Stimulated activated CD4-positive, alpha-beta T cell treated with anti-CD3 and anti-CD28 coated beads, Interleukin-12 subunit alpha, Interleukin-12 subunit beta, amount 100 ng/mL, for 4 hours (primary cell): ENCODE measurements around the gene DYNLT5.
"Not testable (repeated sequence)": the region's sequence is repeated elsewhere in the genome, so short reads cannot be mapped to it uniquely, and the experiment has no call there.

Source experiments
- DNase-seq: peaks from one replicate; pipeline ENCODE4 v3.0.0-alpha.2; 2020

The DYNLT5 gene, protein sequence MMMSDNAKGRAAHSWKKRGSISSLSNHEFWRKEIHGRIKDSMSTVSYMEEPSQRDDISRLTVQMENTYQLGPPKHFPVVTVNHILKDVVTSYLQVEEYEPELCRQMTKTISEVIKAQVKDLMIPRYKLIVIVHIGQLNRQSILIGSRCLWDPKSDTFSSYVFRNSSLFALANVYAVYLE

GRCh38 chr1:66752000-66752592 lies at the start of gene DYNLT5:
Gene DYNLT5, plus strand, starts transcription at chr1:66752459. Its CDS starts 2,200 bp downstream, at chr1:66754659.
- DNase-seq = no peak

DNA sequence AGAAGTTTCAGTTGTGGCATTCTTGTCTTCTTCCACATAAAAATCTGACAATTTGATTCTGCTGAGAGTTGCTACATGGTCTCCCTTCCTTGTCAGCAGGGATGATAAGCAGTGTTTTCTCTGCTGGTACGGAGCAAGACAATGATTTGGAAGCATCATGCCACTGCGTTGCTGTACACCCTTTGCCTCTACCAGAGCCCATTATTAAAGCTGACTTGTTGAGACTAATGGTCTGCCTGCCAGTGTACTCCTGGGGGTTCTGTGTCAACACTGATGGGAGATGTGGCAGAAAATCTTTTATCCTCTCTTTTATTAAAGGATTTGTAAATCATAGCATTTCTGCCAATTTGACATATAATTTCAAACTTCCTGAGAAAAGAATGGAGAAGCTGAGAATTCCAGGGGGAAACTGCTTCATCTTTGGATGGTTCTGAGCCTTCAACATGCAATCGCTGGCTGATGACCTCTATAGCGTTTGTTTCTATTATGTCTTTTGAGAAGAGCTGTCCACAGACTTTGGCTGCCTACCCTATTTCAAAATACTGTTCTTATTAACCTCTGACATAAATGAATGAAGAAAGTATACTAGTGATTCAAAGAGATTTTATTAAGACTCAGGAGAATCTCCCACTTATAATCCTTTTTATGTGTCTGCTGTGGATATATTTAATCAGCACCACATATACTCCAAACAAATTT lies 47.9 kb upstream of the DYNLT5 start:
- no peak for DNase-seq

DNA sequence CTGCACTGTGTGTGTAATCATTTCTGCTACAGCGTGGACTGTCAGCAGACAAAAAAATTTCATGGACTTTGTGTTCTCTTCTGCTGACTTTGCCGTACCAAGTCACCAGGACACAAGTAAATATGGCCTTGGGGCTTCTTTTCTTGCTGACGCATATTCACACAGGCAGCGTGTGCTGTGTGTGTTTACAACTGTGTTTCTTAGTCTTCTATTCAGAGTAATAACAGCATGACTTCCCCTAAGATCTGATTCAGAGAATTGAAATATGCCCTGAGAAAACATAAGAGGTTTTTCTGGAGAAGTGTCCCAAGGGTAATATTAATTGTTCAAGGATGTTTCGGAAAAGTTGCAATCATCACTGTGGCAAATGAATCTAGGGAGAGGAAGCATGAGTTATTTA lies 47.1 kb upstream of the DYNLT5 start:
- DNase-seq = no peak

DNA sequence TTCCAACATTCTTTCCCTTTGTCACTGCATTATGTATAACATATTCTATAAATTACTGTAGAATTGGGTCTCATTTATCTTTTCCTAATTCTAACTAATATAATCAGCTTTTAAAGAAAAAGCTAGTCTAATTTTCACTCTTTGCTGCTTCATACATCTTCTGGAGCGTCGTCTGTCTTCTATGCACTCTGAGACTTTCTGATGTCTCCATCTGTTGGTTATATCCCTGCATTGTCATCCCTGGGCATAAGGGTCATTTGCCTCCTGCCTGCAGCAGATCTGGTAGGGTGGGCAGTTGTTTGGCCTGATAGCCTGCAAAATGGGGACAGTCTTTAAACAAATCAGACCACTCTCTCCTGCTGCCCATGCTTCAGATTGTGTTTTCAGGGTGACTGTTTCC lies 40.8 kb upstream of the DYNLT5 start:
- DNase-seq = no peak

DNA sequence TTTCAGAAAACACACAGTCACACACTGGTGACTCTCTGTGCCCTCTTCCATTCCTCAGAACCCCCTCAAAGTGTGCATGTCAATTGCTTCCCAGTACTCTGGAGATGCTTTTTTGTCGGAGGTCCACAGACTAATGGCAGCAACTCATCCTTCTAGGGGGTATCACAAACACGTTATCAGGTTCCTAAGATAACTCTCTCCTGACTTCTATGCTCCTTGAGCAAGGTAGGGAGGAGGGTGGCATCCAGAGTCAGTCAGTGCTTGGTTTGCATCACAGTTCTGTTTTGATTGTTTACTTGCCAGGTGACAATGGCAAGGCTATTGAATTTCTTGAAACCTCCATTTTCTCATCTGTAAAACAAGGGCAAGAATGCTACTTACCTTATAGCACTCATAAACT lies 39.4 kb upstream of the DYNLT5 start:
- DNase-seq = no peak

DNA sequence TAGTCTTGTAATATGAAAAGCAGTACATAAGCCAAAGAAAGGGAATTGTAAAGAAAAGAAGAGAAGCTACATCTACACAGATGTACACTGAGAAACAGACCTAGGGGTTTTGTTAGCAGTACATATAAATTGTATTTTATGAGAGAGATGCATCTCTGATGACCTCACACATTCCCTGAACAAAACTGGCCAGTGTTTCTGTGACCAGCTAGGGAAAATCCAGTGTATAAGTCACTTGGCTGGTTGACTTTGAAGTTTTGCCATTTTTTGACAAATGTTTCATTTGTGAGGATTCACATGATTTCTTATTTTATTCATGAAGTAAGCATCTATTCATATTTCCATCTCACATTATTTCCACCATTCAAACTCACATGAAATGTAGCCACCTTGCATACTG lies 28.3 kb upstream of the DYNLT5 start:
- DNase-seq = no peak

DNA sequence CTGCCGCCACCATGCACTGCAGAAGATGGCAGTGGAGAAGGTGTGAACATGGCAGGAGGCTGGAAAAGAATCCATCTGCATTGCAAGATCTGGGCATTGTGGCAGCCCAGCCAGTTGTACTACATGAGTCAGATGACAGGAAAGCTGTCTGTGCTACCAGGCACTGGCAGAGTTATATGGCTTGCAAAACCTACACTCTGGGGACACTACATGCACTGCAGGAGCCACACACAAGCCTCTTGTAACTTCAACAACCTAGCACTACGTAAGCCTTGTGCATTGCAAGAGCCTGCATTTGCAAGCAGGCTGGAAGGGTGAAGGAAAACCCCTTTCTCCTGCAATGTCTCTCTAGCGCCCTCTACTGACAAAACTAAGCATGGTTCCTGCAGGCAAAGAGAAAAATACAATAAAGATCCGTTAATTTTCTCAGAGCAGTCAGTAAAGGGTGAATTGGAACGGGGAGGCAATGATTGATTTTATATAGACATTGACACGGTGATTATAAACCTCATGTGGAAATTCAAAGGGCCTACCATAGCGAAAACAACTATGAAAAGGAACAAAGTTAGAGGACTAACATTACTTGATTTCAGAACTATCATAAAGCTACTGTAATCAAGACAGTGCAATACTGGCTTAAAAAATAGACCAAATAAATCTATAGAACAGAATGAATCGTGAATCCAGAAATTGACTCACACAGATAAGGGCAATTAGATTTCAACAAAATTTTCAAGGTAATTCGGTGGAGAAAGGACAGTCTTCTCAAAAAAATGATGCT lies 26.2 kb upstream of the DYNLT5 start:
- DNase-seq = peak; percentile 11

DNA sequence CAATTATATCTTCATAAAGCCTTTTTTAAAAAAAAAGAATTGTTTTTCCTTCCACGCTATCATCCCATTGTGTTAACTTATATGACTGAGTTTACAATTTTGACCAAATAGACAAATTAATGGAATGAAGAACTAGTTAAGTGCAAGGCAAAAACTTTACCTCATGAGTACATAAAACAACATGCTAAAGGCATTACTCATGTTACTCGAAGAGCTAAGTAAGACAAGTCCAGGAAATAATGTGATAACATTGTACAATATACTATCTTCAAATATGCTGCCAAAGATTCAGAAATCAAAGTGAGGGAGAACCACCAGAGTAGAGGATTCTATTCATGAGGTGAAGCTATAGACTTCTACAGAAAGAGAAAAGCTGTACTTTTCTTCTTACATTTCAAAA lies 24.2 kb upstream of the DYNLT5 start:
- no peak for DNase-seq

DNA sequence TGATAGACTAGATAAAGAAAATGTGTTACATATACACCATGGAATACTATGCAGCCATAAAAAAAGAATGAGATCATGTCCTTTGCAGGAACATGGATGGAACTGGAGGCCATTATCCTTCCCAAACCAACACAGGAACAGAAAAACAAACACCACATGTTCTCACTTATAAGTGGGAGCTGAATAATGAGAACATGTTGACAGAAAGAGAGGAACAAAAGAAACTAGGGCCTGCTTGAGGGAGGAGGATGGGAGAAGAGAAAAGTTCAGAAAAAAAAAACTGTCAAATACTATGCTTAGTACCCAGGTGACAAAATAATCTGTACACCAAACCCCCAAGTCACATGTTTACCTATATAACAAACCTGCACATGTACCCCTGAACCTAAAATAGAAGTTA lies 23.5 kb upstream of the DYNLT5 start:
- not testable (repeated sequence) for DNase-seq

- no peak for DNase-seq
These were observed 23.1 kb upstream of the DYNLT5 start for GRCh38 chr1:66729119-66729518.

DNA sequence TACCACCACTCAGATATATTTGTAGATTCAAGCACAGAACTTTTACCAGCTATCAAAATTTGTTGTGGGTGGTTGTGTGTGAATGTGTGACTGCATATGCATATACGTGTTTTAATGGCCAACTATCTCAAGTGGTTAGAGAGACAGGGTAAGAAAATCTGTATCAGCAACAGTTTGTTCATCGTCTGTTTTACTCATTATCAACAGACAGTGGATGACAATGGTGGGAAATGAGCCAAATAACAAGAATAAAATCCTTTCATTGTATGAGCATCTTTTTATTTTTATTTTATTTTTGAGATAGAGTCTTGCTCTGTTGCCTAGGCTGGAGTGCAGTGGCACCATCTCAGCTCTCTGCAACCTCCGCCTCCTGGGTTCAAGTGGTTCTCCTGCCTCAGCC lies 22.7 kb upstream of the DYNLT5 start:
- no peak for DNase-seq

- no peak for DNase-seq
These were observed 21.8 kb upstream of the DYNLT5 start for GRCh38 chr1:66730462-66730861.

GRCh38 chr1:66731170-66731865 lies 20.9 kb upstream of the DYNLT5 start:
- DNase-seq = no peak

- no peak for DNase-seq
These were observed 19.7 kb upstream of the DYNLT5 start for GRCh38 chr1:66732407-66733166.

- no peak for DNase-seq
These were observed 18.8 kb upstream of the DYNLT5 start for GRCh38 chr1:66733348-66734017.

GRCh38 chr1:66734531-66734930 lies 17.7 kb upstream of the DYNLT5 start:
- not testable (repeated sequence) for DNase-seq

GRCh38 chr1:66737836-66738235 lies 14.4 kb upstream of the DYNLT5 start:
- no peak for DNase-seq

DNA sequence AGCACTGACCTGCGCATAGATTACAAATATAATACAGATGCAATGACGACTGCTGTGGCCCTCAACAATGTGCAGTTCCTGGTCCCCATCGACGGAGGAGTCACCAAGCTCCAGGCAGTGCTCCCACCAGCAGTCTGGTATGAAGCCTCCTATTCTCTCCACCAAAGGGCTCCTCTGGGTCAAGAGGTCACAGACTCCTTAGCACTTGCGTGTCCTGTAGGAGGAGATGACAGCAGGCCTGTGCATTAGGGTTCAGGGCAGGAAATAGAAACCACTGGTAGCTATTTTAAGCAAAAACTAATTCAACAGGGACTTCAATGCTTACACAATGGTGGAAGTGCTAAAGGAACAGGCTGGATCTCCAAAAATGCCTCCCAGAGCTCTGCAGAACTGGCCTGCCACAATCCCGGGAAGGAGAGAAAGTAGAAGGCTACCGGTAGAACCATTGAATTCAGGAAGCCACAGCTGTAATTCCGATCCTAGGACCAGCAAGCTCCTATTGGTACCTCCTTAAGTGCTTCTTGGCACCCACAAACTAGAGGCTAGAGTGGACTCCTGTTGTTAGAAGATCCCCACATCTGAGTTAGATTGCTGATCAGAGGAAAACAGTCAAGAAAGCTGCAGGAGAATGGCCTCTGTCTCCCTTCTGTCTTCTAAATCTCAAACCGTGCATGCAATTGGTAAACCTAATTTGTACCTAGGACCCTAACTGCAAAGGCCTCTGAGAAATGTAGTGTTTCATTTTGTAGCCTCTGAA lies 12.7 kb upstream of the DYNLT5 start:
- no peak for DNase-seq

DNA sequence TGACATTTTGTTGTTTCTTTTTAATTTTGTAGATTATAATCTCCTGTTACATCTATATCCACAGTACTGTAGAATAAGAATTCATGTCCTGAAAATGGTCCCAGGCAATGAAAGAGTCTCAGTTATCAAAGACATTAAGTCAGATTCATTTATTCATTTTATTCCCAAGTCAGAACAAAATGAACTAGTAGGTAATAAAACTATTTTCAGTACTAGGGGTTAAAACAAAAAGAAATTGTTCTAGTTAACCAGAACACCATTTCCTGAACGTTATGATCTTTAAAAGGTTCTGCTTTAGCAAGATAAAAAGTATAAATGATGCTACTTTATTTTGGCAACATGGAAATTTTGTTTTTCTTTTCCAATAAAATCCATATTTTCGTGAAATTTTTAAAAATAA lies 6.8 kb upstream of the DYNLT5 start:
- DNase-seq = no peak

DNA sequence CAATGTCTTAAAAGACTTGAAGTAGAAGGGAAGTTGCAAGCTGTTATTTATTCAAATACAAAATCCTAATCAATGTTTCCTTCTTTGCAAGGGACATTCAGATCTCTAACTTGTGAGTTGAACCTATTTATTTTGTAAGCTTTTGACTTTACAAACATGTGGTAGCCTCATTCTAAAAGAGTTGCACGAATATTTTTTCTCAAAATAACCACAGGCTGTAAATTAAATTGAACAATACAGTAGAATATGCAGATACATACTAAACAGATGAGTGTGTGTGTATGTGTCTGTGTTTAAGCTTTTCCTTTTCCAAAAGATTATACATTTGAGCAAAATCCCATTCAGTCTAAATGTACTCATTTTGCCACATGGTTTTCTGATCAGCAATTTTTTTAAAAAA lies 4.8 kb upstream of the DYNLT5 start:
- no peak for DNase-seq

DNA sequence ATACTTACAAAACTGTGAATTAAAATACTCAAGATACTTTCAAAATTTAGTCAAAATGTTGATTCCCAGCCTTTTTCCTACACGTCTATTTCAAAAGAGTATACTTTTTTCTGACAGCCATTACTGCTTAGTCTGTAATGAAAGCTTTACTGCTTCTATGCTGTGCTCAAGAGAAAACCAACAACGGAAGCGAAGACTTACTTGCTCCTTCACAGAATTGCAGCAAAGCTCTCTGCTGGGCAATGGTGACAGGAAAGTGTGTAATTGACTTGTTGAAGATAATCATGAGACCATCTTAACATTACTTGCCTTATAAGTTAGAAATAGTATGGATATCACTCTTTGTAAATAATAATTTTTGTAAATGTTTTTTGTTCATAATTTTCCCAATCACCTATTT lies 1.7 kb upstream of the DYNLT5 start:
- DNase-seq = no peak
